ENCODE measurements around the gene SIRPD. TPM values are rescaled to one million over a fixed set of nuclear protein-coding genes. Genes with fewer than 3 reads are reported as not detected.

SIRPD gene
- total and polyA plus RNA-seq, 2 donors (not counting 1 experiment from before 2014, with no cell fraction given): not detected

DNA sequence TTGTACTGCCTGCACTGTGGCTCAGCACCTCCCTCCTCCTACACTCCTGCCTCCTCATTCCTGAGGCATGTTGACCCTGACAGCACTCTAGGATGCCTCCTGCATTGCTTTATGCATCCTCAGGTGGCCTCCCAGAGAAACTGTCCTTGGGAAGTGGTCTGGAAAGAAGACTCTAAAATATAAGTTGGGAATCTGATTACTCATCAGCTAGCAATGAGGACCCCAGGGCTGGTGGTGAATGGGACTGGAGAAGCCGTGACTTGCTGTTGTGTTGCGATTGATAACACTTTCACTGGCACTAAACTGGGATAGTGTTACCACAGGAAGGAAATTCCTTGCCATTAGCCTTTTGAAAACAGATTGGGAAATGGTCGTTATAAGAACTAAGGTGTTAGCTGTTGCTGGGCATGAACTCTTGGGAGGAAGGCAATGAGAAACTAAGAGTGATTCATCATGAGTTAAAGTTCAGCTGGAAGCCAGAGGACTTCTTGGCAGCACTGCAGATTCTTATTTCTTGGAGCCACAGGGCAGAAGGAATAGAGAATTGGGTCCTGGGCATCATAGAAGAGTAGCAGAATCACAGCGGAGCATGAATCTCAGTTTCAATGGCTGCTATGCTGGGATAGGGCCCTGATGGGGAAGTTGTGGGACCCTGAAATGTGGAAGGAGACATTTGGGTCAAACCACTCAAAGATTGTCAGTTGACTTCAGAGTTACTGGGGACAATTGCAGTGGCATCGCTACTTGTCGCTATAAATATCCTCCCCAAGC is 10.1 kb upstream of the SIRPD start:
- intact Hi-C loops (cut with micrococcal nuclease): no loop called here
- no peaks in the 10 kb centered on the region for H4K20me1 ChIP-seq (ENCODE audit: control insufficient read depth, insufficient read depth, low read length, poor library complexity, severe bottlenecking)
- DNase-seq (no peak), ATAC-seq (ENCODE audit: low read depth) (no peak)
- ChIA-PET CTCF (no interaction called here), POLR2A (no interaction called here)
- H3K9me3 Mint-ChIP-seq (ENCODE audit: insufficient read depth): no peaks in the 10 kb centered on the region
- H3K9ac ChIP-seq (ENCODE audit: low read length): no peak overlapping the region
- no peaks in the 10 kb centered on the region for H3K27me3 ChIP-seq (replicated peaks in 1 of 4; ENCODE audit: control extremely low read depth in 1 of 4, control insufficient read depth in 3 of 4, insufficient read depth in 4 of 4, low read length in 3 of 4)
- no peaks in the 10 kb centered on the region for H3K4me1 ChIP-seq (ENCODE audit: control insufficient read depth in 2 of 2, insufficient read depth in 2 of 2, low read length in 2 of 2)
- 86% methylated on average over 5 of the region's 6 CpGs for WGBS (ENCODE audit: insufficient coverage)
- H3K9me3 ChIP-seq (ENCODE audit: control extremely low read depth in 1 of 3, control insufficient read depth in 2 of 3, insufficient read depth in 1 of 3, low read length in 2 of 3): no peaks in the 10 kb centered on the region
- peaks cover 4% of the 10 kb centered on the region for H3K4me1 Mint-ChIP-seq
- no peak overlapping the region for H3K4me2 ChIP-seq (replicated peaks; ENCODE audit: low read depth, low read length, poor library complexity, severe bottlenecking)
- peaks cover 26% of the 10 kb centered on the region for H3K27me3 Mint-ChIP-seq
- H3K27ac ChIP-seq (ENCODE audit: low read length in 2 of 2): no peak overlapping the region
- H3K4me3 Mint-ChIP-seq: no peak overlapping the region
- no peaks in the 10 kb centered on the region for H3K79me2 ChIP-seq (ENCODE audit: control insufficient read depth, insufficient read depth, low read length)
- TF ChIP-seq CTCF (IDR thresholded peaks at IDR 0.05) (no peak), EZH2 (IDR thresholded peaks at IDR 0.05; ENCODE audit: borderline replicate concordance, insufficient read depth, low read depth, low read length, poor library complexity, severe bottlenecking) (no peak)
- no peak overlapping the region for H2AFZ ChIP-seq (ENCODE audit: insufficient read depth, low read depth, low read length, poor library complexity, severe bottlenecking)
- H3K27ac Mint-ChIP-seq: no peak overlapping the region
- no peak overlapping the region for H3K4me3 ChIP-seq (ENCODE audit: control extremely low read depth in 1 of 5, extremely low read depth in 1 of 5, insufficient read depth in 1 of 5, low read depth in 2 of 5, low read length in 4 of 5)
- no peaks in the 10 kb centered on the region for H3K36me3 ChIP-seq (replicated peaks in 1 of 2; ENCODE audit: control extremely low read depth in 1 of 2, control insufficient read depth in 1 of 2, extremely low read depth in 1 of 2, insufficient read depth in 2 of 2, low read length in 1 of 2)

DNA sequence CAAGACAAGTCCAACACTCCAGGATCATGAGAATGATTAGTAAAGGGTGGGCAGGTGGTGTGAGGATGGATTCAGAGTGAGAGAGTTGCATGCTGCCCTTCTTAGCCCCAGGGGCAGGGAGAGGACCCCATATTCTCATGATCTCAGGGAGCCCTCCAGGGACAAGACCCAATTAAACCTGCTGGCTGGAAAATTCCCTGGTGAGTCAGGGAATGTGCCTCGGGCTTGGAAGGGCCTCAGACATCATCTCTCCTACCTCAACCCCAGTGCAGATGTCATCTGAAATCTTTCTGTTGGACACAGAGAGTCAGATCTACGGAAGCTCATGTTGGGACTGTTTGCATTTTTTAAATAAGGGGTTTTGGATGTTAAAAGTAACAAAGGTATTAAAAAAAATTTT is 9.2 kb upstream of the SIRPD start:
- H3K27ac Mint-ChIP-seq: no peak overlapping the region
- no peak overlapping the region for H3K4me2 ChIP-seq (replicated peaks; ENCODE audit: low read depth, low read length, poor library complexity, severe bottlenecking)
- no peaks in the 10 kb centered on the region for H3K4me1 ChIP-seq (ENCODE audit: control insufficient read depth in 2 of 2, insufficient read depth in 2 of 2, low read length in 2 of 2)
- 50% methylated on average over 1 of the region's 2 CpGs for WGBS (ENCODE audit: insufficient coverage)
- peaks cover 5% of the 10 kb centered on the region for H3K4me1 Mint-ChIP-seq
- H3K27me3 Mint-ChIP-seq: peaks cover 29% of the 10 kb centered on the region
- no peak overlapping the region for H3K4me3 ChIP-seq (ENCODE audit: control extremely low read depth in 1 of 5, extremely low read depth in 1 of 5, insufficient read depth in 1 of 5, low read depth in 2 of 5, low read length in 4 of 5)
- TF ChIP-seq EZH2 (IDR thresholded peaks at IDR 0.05; ENCODE audit: borderline replicate concordance, insufficient read depth, low read depth, low read length, poor library complexity, severe bottlenecking): no peak
- no peak for TF ChIP-seq CTCF (IDR thresholded peaks at IDR 0.05)
- H3K9me3 Mint-ChIP-seq (ENCODE audit: insufficient read depth): no peaks in the 10 kb centered on the region
- H2AFZ ChIP-seq (ENCODE audit: insufficient read depth, low read depth, low read length, poor library complexity, severe bottlenecking): no peak overlapping the region
- H4K20me1 ChIP-seq (ENCODE audit: control insufficient read depth, insufficient read depth, low read length, poor library complexity, severe bottlenecking): no peaks in the 10 kb centered on the region
- ChIA-PET CTCF (no interaction called here), POLR2A (no interaction called here)
- no peaks in the 10 kb centered on the region for H3K27me3 ChIP-seq (replicated peaks in 1 of 4; ENCODE audit: control extremely low read depth in 1 of 4, control insufficient read depth in 3 of 4, insufficient read depth in 4 of 4, low read length in 3 of 4)
- intact Hi-C loops (cut with micrococcal nuclease): no loop called here
- H3K9me3 ChIP-seq (ENCODE audit: control extremely low read depth in 1 of 3, control insufficient read depth in 2 of 3, insufficient read depth in 1 of 3, low read length in 2 of 3): no peaks in the 10 kb centered on the region
- H3K79me2 ChIP-seq (ENCODE audit: control insufficient read depth, insufficient read depth, low read length): no peaks in the 10 kb centered on the region
- H3K9ac ChIP-seq (ENCODE audit: low read length): no peak overlapping the region
- ATAC-seq (ENCODE audit: low read depth) (no peak), DNase-seq (no peak)
- no peak overlapping the region for H3K27ac ChIP-seq (ENCODE audit: low read length in 2 of 2)
- no peaks in the 10 kb centered on the region for H3K36me3 ChIP-seq (replicated peaks in 1 of 2; ENCODE audit: control extremely low read depth in 1 of 2, control insufficient read depth in 1 of 2, extremely low read depth in 1 of 2, insufficient read depth in 2 of 2, low read length in 1 of 2)
- no peak overlapping the region for H3K4me3 Mint-ChIP-seq
